GM12892 (cell line): ENCODE data around the gene NCOR1.
A peak's percentile ranks its signal among the peaks of the same experiment; 100 is the strongest.

Source experiments
- DNase-seq: peaks from one replicate; pipeline ENCODE4 v3.0.0; 2011; ENCODE audit not compliant: insufficient read length
- FAIRE-seq: peaks from 2 replicates; lab custom pipeline; 2011; peaks lifted over from hg19 to GRCh38; lab: Jason Lieb, UNC
- POLR2A ChIP-seq: IDR thresholded peaks from 2 replicates; pipeline ENCODE4 v1.6.1; 2011; ENCODE audit warnings: low read depth, low read length, control low read depth
- POLR2AphosphoS5 ChIP-seq: IDR thresholded peaks from 2 replicates; pipeline ENCODE4 v1.6.1; 2011; ENCODE audit warnings: low read depth, low read length, control low read depth
- TAF1 ChIP-seq: IDR thresholded peaks from 2 replicates; pipeline ENCODE4 v1.6.1; 2011; ENCODE audit warnings: low read depth, mild to moderate bottlenecking, control low read depth, low read length, borderline replicate concordance

NCOR1 gene

GRCh38 chr17:16037636-16038035 is 177.7 kb downstream of the NCOR1 start:
- no peak for FAIRE-seq
- TF ChIP-seq POLR2AphosphoS5 (no peak), POLR2A (no peak), TAF1 (no peak)
- DNase-seq, result no peak

- FAIRE-seq, result no peak
- DNase-seq, result no peak
These were observed 179.1 kb downstream of the NCOR1 start for GRCh38 chr17:16036261-16036660.

DNA sequence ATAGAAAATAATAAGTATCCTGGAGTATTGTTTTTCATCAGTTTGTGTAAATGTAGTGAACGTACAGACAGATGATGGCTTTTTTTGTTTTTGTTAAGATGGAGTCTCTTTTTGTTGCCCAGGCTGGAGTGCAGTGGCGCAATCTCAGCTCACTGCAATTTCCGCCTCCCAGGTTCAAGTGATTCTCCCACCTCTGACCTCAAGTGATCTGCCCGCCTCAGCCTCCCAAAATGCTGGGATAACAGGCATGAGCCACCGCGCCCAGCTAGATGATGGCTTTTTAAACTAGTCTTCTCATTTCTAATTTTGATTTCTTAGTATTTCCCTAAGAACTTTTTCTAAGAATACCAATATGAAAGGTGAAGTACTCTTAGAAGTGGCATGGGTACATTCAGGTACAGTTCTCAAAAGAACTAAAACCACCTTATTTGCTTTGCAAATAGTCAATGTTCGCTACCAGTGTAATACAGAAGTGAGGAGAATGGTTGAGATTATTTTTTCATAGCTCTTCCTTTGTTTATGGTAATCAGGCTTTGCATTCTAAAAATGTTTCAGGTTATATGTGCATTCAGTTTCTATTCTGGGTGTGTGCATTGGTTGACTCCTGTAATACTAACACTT is 181.5 kb downstream of the NCOR1 start:
- FAIRE-seq (no peak), DNase-seq (no peak)
- no peak for TF ChIP-seq POLR2A
- TF ChIP-seq POLR2AphosphoS5, result no peak
- TF ChIP-seq TAF1, result no peak

More at GRCh38 chr17:16036261-16036660, 179.1 kb downstream of the NCOR1 start:
- TF ChIP-seq POLR2AphosphoS5 (no peak), POLR2A (no peak), TAF1 (no peak)

DNA sequence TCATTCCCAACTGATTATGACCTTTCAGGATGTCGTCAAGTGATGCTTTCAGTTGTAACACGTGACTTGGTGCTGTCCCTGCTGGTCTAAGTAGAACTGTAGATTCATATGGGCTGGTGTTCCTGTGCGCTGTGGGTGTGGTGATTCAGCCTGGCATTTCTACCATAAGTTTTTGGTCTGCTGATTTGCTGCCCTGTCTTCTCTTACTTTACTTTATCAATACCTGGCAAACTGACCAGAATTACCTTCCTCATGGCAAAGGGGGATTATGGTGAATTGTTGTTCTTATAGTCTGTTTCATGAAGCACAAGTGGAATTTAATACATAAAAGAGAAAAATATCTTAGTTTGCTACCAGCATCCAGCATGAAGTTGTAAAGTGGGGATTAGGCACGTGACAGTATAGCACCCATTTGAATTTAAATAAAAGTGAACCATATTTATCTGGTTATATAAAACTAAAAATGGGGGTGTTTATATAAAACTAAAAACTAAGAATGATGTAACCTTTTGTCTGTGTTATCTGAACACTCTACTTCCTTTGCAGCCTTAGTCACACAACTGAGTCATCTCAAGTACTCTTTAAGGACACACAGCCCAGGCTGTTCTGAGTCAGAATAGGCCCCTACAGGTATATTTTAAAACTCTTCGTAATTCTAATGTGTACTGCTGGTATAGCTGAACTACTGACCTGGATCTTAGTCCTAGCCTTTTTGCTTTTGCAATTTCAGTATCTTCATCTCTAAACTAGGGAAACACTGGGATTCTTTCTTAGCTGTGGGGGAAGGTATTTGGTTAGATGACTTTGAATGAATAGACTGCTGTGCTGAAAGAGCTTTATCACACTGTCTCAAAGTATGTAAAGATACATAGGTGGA is 187.4 kb downstream of the NCOR1 start:
- DNase-seq, result peak; percentile 23
- TF ChIP-seq POLR2AphosphoS5 (peak; percentile 56; the same call in 1 of the 2 replicates), TAF1 (no peak)
- FAIRE-seq, result peak; percentile 86

- TF ChIP-seq POLR2A (no peak), TAF1 (no peak), POLR2AphosphoS5 (no peak)
- DNase-seq, result no peak
- peak; percentile 79 for FAIRE-seq
These were observed 188.4 kb downstream of the NCOR1 start for GRCh38 chr17:16026895-16027294.

GRCh38 chr17:16025202-16025601 is 190.1 kb downstream of the NCOR1 start:
- DNase-seq (no peak), FAIRE-seq (no peak)
- TF ChIP-seq TAF1 (no peak), POLR2A (no peak), POLR2AphosphoS5 (no peak)

DNA sequence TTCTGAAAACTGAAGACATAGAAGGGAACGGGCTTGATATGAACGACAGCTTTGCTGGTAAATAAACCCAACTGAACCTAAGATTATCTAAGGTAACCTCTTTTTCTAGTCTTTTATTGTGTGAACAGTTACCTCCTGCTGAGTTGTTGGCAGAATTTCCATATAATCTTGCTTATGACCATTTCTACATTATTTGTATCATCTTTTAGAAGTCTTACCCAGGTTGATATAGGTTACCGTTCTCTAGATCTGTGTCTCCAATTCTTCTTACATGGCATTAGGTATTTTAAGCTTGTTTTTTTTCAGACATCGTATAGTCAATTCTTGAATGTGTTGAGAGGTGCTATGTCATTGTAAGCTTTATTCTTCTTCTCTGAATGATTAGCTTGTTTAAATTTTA is 191.5 kb downstream of the NCOR1 start:
- FAIRE-seq (no peak), DNase-seq (no peak)
- TF ChIP-seq POLR2A (no peak), POLR2AphosphoS5 (no peak), TAF1 (no peak)

DNA sequence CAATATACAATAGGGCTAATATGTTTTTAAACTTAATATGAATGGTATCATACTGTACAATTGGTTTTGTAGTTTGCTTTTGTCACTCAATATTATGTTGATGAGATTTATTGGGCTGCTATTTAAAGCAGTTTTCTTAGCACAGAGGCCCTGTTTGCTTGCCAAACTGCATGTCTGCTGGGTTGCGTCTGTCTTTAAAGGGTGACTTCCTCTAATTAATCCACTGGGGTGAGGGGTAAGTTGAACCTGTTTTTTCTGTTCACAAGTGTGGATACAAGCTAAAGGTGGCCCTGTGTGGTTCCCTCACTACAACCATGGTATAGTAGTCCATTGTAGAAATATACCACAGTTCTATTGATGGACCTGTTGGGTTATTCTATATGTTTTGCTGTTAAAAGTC is 196.0 kb downstream of the NCOR1 start:
- FAIRE-seq (no peak), DNase-seq (no peak)
- TF ChIP-seq POLR2AphosphoS5, result no peak
- TF ChIP-seq TAF1, result no peak
- no peak for TF ChIP-seq POLR2A

DNA sequence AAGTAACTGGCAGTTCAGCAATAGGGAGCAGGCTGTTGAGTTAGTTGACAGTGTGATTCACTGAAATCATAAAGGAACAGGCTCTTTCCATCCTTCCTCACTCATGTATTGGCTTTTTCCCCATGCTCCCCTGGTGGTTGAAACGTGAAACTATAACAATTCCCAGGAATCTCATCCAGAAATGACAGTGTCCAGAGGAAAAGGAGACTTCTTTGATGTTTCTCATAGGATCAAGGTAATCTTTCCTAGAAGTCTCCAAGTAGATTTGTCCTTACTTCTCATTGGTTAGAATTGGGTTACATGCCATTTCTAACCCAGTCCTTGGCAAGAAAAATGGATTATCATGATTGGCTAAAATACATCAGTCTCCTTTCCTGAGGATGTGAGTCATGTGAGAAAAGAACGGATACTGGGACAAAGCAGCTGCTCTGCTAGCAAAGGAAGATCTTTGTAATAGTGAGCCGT is 201.4 kb downstream of the NCOR1 start:
- TF ChIP-seq POLR2A (no peak), TAF1 (no peak), POLR2AphosphoS5 (no peak)
- DNase-seq (no peak), FAIRE-seq (no peak)

- no peak for FAIRE-seq
- no peak for TF ChIP-seq POLR2A
- no peak for TF ChIP-seq TAF1
- TF ChIP-seq POLR2AphosphoS5, result no peak
- DNase-seq, result no peak
These were observed 207.9 kb downstream of the NCOR1 start for GRCh38 chr17:16007439-16007838.

DNA sequence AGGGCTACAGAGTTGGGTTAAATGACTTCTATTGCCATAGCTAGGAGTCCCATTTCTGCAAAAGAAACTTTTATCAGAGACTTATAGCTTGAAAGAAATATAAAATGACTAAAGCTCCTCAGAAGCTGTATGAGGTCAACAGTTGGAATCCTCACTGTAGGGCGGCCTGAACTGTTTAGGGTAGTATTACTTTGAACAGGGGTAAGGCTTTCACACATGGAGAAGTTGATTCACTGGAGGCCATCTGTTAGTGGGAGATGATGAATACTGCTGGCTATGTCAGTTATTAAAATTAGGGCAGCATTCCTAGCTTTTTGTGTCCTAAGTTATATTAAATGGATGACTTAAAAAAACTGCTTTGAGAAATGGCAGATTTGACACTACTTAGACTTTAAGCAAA is 209.7 kb downstream of the NCOR1 start:
- FAIRE-seq (no peak), DNase-seq (no peak)
- TF ChIP-seq TAF1 (no peak), POLR2AphosphoS5 (no peak), POLR2A (no peak)

GRCh38 chr17:16003841-16004240 is 211.5 kb downstream of the NCOR1 start:
- FAIRE-seq, result no peak
- no peak for DNase-seq
- TF ChIP-seq POLR2AphosphoS5 (no peak), POLR2A (no peak), TAF1 (no peak)
